Upper lobe of left lung (tissue), 6 donors: ENCODE results near the gene LNX2. TPM values are rescaled to one million over a fixed set of nuclear protein-coding genes. Genes with fewer than 3 reads are reported as not detected.

Source experiments
- ATAC-seq, 2 donors: fragments of 200-7000 bp; cut with Tn5 transposase; one replicate each; pipeline ENCODE4 v1.9.1; 2022; ENCODE audit warnings: mild to moderate bottlenecking in 2 of 2, moderate library complexity in 2 of 2; ENCODE audit not compliant: low FRiP score in 2 of 2
- DNase-seq, 2 donors: peaks; one replicate each; pipeline ENCODE4 v3.0.0-alpha.2; 2019 to 2020
- H3K27ac ChIP-seq, 4 donors: fragments of 200-600 bp; sonication (generic); one replicate each; pipeline ENCODE4 v1.5.1; 2016 to 2019
- H3K27me3 ChIP-seq, 4 donors: fragments of 200-600 bp; sonication (generic); one replicate each; pipeline ENCODE4 v1.5.1; 2017 to 2019
- H3K36me3 ChIP-seq, 4 donors: fragments of 200-600 bp; sonication (generic); one replicate each; pipeline ENCODE4 v1.5.1; 2016 to 2019
- H3K4me1 ChIP-seq, 4 donors: fragments of 200-600 bp; sonication (generic); one replicate each; pipeline ENCODE4 v1.5.1; 2018 to 2019
- H3K4me3 ChIP-seq, 4 donors: fragments of 200-600 bp; sonication (generic); one replicate each; pipeline ENCODE4 v1.5.1; 2017 to 2019; ENCODE audit warnings: mild to moderate bottlenecking in 2 of 4, moderate library complexity in 1 of 4
- H3K9me3 ChIP-seq, 4 donors: fragments of 200-600 bp; sonication (generic); one replicate each; pipeline ENCODE4 v1.5.1; 2018 to 2019
- CTCF ChIP-seq, 6 experiments: fragments of 450-650 bp in 4 of 6; fragments of 200-600 bp in 2 of 6; sonication (generic) in 2 of 6; IDR thresholded peaks; one replicate each; pipeline ENCODE4 v1.5.1; 2016 to 2019; ENCODE audit warnings: antibody characterized with exemption in 6 of 6
- EP300 ChIP-seq, 4 donors: sonication (generic); formaldehyde crosslinking; IDR thresholded peaks; one replicate each; pipeline ENCODE4 v1.5.1; 2017; ENCODE audit warnings: antibody characterized with exemption in 4 of 4, control low read depth in 2 of 4
- POLR2A ChIP-seq, 4 donors: fragments of 450-650 bp; IDR thresholded peaks; one replicate each; pipeline ENCODE4 v1.5.1; 2016 to 2017; ENCODE audit warnings: antibody characterized with exemption in 4 of 4, mild to moderate bottlenecking in 2 of 4
- POLR2AphosphoS5 ChIP-seq, 2 donors: sonication (generic); formaldehyde crosslinking; IDR thresholded peaks; one replicate each; pipeline ENCODE4 v1.5.1; 2017; ENCODE audit warnings: antibody characterized with exemption in 2 of 2
- WGBS, 2 donors: methylation state at CpG; one replicate each; pipeline ENCODE4 v1.1.5; 2017 to 2018; 5-methylcytosine and 5-hydroxymethylcytosine counted together
- total RNA-seq, 6 donors: library from RNA; depleted of rRNA in 4 of 6; stranded (reverse); fragments of >200 nt in 4 of 6; gene quantifications; one replicate each; pipeline versions ENCODE4 v1.1.0 to v1.2.1, GENCODE V29; 2016 to 2021
- donor health status: DM: no; HTN: no; CAD: no; lungs with moderate emphysema.
- donor health status: DM: no; HTN: yes; CAD: no; lungs with severe emphysema.

The LNX2 gene
- total RNA-seq, 6 donors from 2014 or later = 20.4 to 75.3 (median 33.2) TPM

- TF ChIP-seq POLR2A (IDR thresholded peaks at IDR 0.05) (no peak), EP300 (IDR thresholded peaks at IDR 0.05) (no peak), POLR2AphosphoS5 (IDR thresholded peaks at IDR 0.05) (no peak), CTCF (IDR thresholded peaks at IDR 0.05) (no peak)
- Histone ChIP-seq H3K4me1 (no peaks in the 10 kb centered on the region), H3K9me3 (no peaks in the 10 kb centered on the region), H3K27ac (no peak overlapping the region), H3K36me3 (no peaks in the 10 kb centered on the region), H3K4me3 (no peak overlapping the region), H3K27me3 (no peaks in the 10 kb centered on the region)
- no peak for ATAC-seq
- WGBS, 2 donors = 77 to 83% methylated on average over 10 of the region's 10 CpGs
- DNase-seq = no peak
Observed at GRCh38 chr13:27496536-27497273, 123.6 kb downstream of the LNX2 start.

DNA sequence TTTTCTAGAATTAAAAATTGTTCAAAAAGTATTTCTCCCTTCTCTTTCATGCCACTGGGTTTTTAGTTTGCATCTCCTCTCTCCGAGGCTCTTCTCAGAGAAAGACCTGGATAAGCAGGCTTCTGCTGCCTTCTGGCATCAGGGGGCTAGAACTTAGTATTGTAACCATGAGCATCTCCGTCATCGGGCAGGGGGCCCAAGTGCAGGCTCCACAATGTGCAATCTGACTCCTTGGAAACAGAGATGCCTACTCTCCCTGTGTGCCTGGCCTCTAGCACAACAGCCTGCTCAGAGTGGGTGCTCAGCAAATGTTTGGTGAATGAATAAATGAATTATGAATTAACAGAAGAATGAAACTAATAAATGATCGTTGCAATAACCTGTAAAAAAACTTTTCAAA lies 124.3 kb downstream of the LNX2 start:
- DNase-seq (no peak), ATAC-seq (no peak)
- H3K4me1 ChIP-seq = no peaks in the 10 kb centered on the region
- H3K27ac ChIP-seq = no peak overlapping the region
- TF ChIP-seq POLR2A (IDR thresholded peaks at IDR 0.05) (no peak), POLR2AphosphoS5 (IDR thresholded peaks at IDR 0.05) (no peak), EP300 (IDR thresholded peaks at IDR 0.05) (no peak), CTCF (IDR thresholded peaks at IDR 0.05) (no peak)
- H3K4me3 ChIP-seq = no peak overlapping the region
- no peaks in the 10 kb centered on the region for H3K36me3 ChIP-seq
- no peaks in the 10 kb centered on the region for H3K27me3 ChIP-seq
- H3K9me3 ChIP-seq = no peaks in the 10 kb centered on the region
- 73 to 79% methylated on average over 4 of the region's 4 CpGs for WGBS, 2 donors

Other genes with a start within 250 kb of the LNX2 start
- gene GTF3A, start 195.9 kb downstream of the LNX2 start, total RNA-seq = 100 to 1,000 TPM in 3 of 6 donors, 10 to 100 TPM in 3; 29.3 to 104 (median 85.6) TPM
- 100 to 1,000 TPM in 1 of 6 donors, 10 to 100 TPM in 5; 31.2 to 104 (median 38.8) TPM for gene MTIF3, start 170.0 kb downstream of the LNX2 start, total RNA-seq
- 100 to 1,000 TPM in 5 of 6 donors, 10 to 100 TPM in 1; 99.6 to 186 (median 122) TPM for gene POLR1D, start 1.4 kb upstream of the LNX2 start, total RNA-seq
- gene GSX1, start 172.0 kb upstream of the LNX2 start, total RNA-seq = not detected